Neural cell (in vitro differentiated cells): ENCODE results near the gene RELCH.

Experiments used
- EP300 ChIP-seq: fragments of 450-650 bp; conservative IDR thresholded peaks from 2 replicates; pipeline ENCODE4 v1.6.1; 2014; ENCODE audit warnings: antibody characterized with exemption, mild to moderate bottlenecking, moderate library complexity; ENCODE audit not compliant: poor library complexity, severe bottlenecking
- MXI1 ChIP-seq: fragments of 450-650 bp; conservative IDR thresholded peaks from 2 replicates; pipeline ENCODE4 v1.6.1; 2014; ENCODE audit warnings: antibody characterized with exemption, mild to moderate bottlenecking; ENCODE audit not compliant: poor library complexity, severe bottlenecking

- TF ChIP-seq MXI1 (no peak), EP300 (no peak)
Observed at GRCh38 chr18:62281684-62282083, 94.6 kb downstream of the RELCH start.
